Gastroesophageal sphincter (tissue), 3 donors: ENCODE data around the gene TCF4.

Experiments
- POLR2A ChIP-seq, 2 donors: fragments of 450-650 bp; IDR thresholded peaks; one replicate each; pipeline ENCODE4 v1.6.1; 2017; ENCODE audit warnings: antibody characterized with exemption in 2 of 2, mild to moderate bottlenecking in 2 of 2, moderate library complexity in 1 of 2
- POLR2AphosphoS5 ChIP-seq: sonication (generic); formaldehyde crosslinking; IDR thresholded peaks from one replicate; pipeline ENCODE4 v1.6.1; 2017; ENCODE audit warnings: antibody characterized with exemption
- TF ChIP-seq, protein P1 (sequence below), 4 experiments: fragments of 200-600 bp in 2 of 4; fragments of 450-650 bp in 2 of 4; sonication (generic) in 1 of 4; IDR thresholded peaks; one replicate each; pipeline ENCODE4 v1.5.1; 2017 to 2019; ENCODE audit warnings: antibody characterized with exemption in 4 of 4, mild to moderate bottlenecking in 2 of 4, moderate library complexity in 2 of 4

DNA sequence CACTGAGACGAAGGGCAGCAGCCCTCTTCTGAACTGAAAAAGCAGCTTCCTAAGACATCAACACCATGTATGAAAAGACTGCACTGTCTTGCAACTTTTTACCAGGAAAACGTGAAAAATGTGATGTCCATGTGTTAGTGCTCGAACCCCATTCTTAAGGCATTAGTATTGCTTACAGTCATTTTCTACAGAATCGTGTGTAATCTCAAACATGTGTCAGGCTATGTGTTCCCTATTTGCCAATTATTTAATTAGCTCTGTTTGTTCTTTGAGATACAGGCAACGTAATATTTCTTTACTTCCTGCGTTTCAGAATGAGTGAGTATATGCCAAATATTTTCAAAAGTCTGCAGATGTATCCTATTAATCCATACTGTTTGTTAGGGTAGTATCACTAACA is 321.0 kb downstream of the TCF4 start:
- TF ChIP-seq, protein P1, sequence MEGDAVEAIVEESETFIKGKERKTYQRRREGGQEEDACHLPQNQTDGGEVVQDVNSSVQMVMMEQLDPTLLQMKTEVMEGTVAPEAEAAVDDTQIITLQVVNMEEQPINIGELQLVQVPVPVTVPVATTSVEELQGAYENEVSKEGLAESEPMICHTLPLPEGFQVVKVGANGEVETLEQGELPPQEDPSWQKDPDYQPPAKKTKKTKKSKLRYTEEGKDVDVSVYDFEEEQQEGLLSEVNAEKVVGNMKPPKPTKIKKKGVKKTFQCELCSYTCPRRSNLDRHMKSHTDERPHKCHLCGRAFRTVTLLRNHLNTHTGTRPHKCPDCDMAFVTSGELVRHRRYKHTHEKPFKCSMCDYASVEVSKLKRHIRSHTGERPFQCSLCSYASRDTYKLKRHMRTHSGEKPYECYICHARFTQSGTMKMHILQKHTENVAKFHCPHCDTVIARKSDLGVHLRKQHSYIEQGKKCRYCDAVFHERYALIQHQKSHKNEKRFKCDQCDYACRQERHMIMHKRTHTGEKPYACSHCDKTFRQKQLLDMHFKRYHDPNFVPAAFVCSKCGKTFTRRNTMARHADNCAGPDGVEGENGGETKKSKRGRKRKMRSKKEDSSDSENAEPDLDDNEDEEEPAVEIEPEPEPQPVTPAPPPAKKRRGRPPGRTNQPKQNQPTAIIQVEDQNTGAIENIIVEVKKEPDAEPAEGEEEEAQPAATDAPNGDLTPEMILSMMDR (IDR thresholded peaks at IDR 0.05) = no peak
- TF ChIP-seq POLR2A (IDR thresholded peaks at IDR 0.05) = no peak
- no peak for TF ChIP-seq POLR2AphosphoS5
